ENCODE measurements around the gene ANKRD11.
"Not testable (repeated sequence)": the region's sequence is repeated elsewhere in the genome, so short reads cannot be mapped to it uniquely, and the experiment has no call there.

The ANKRD11 gene

GRCh38 chr16:89453501-89454321, 36.6 kb downstream of the ANKRD11 start:
- in situ Hi-C loops (cut with MboI; ENCODE audit: low sequenced_read_pairs): no loop called here

- in situ Hi-C loops (cut with MboI; ENCODE audit: low sequenced_read_pairs): no loop called here
These were observed 37.4 kb downstream of the ANKRD11 start for GRCh38 chr16:89452925-89453324.

- in situ Hi-C loops (cut with MboI; ENCODE audit: low sequenced_read_pairs): no loop called here
These were observed 38.1 kb downstream of the ANKRD11 start for GRCh38 chr16:89452241-89452640.

- in situ Hi-C loops (cut with MboI; ENCODE audit: low sequenced_read_pairs): no loop called here
These were observed 39.8 kb downstream of the ANKRD11 start for GRCh38 chr16:89450537-89450936.

- in situ Hi-C loops (cut with MboI; ENCODE audit: low sequenced_read_pairs): no loop called here
These were observed 40.5 kb downstream of the ANKRD11 start for GRCh38 chr16:89449726-89450335.

GRCh38 chr16:89448656-89449055, 41.7 kb downstream of the ANKRD11 start:
- in situ Hi-C loops (cut with MboI; ENCODE audit: low sequenced_read_pairs): no loop called here

- in situ Hi-C loops (cut with MboI; ENCODE audit: low sequenced_read_pairs): no loop called here
These were observed 43.4 kb downstream of the ANKRD11 start for GRCh38 chr16:89446975-89447293.

GRCh38 chr16:89446136-89446974, 44.0 kb downstream of the ANKRD11 start:
- in situ Hi-C loops (cut with MboI; ENCODE audit: low sequenced_read_pairs): no loop called here

- in situ Hi-C loops (cut with MboI; ENCODE audit: low sequenced_read_pairs): no loop called here
These were observed 45.2 kb downstream of the ANKRD11 start for GRCh38 chr16:89445166-89445565.

- in situ Hi-C loops (cut with MboI; ENCODE audit: low sequenced_read_pairs): no loop called here
These were observed 45.6 kb downstream of the ANKRD11 start for GRCh38 chr16:89444728-89445127.

- in situ Hi-C loops (cut with MboI; ENCODE audit: low sequenced_read_pairs): no loop called here
These were observed 46.1 kb downstream of the ANKRD11 start for GRCh38 chr16:89444151-89444723.

- in situ Hi-C loops (cut with MboI; ENCODE audit: low sequenced_read_pairs): no loop called here
These were observed 46.7 kb downstream of the ANKRD11 start for GRCh38 chr16:89443727-89444084.

- in situ Hi-C loops (cut with MboI; ENCODE audit: low sequenced_read_pairs): no loop called here
These were observed 47.2 kb downstream of the ANKRD11 start for GRCh38 chr16:89442990-89443726.

GRCh38 chr16:89442588-89442987, 47.8 kb downstream of the ANKRD11 start:
- in situ Hi-C loops (cut with MboI; ENCODE audit: low sequenced_read_pairs): no loop called here

- in situ Hi-C loops (cut with MboI; ENCODE audit: low sequenced_read_pairs): no loop called here
These were observed 50.7 kb downstream of the ANKRD11 start for GRCh38 chr16:89439659-89440058.

GRCh38 chr16:89437991-89438390, 52.4 kb downstream of the ANKRD11 start:
- in situ Hi-C loops (cut with MboI; ENCODE audit: low sequenced_read_pairs): no loop called here

GRCh38 chr16:89437251-89437987, 52.9 kb downstream of the ANKRD11 start:
- in situ Hi-C loops (cut with MboI; ENCODE audit: low sequenced_read_pairs): no loop called here

- in situ Hi-C loops (cut with MboI; ENCODE audit: low sequenced_read_pairs): no loop called here
These were observed 54.0 kb downstream of the ANKRD11 start for GRCh38 chr16:89436366-89436765.

GRCh38 chr16:89435059-89435458, 55.3 kb downstream of the ANKRD11 start:
- in situ Hi-C loops (cut with MboI; ENCODE audit: low sequenced_read_pairs): not testable (repeated sequence)

- in situ Hi-C loops (cut with MboI; ENCODE audit: low sequenced_read_pairs): no loop called here
These were observed 55.9 kb downstream of the ANKRD11 start for GRCh38 chr16:89434490-89434889.
